Progenitor cell of endocrine pancreas (in vitro differentiated cells): ENCODE results near the gene SPINT2. TPM values are rescaled to one million over a fixed set of nuclear protein-coding genes. Genes with fewer than 3 reads are reported as not detected.

Experiments used
- DNase-seq: peaks from one replicate; pipeline ENCODE4 v3.0.0; 2021; ENCODE audit warnings: low spot score; ENCODE audit not compliant: unreplicated experiment
- H3K27ac Mint-ChIP-seq: 2 replicates; pipeline ENCODE4 v1.8.0; 2021; ENCODE audit warnings: mild to moderate bottlenecking, moderate library complexity, mixed read lengths
- H3K27me3 Mint-ChIP-seq: 2 replicates; pipeline ENCODE4 v1.8.0; 2021; ENCODE audit warnings: mixed read lengths
- H3K36me3 Mint-ChIP-seq: 2 replicates; pipeline ENCODE4 v1.8.0; 2022; ENCODE audit warnings: mixed read lengths; ENCODE audit not compliant: insufficient read depth
- H3K4me1 Mint-ChIP-seq: 2 replicates; pipeline ENCODE4 v1.8.0; 2021; ENCODE audit warnings: low read depth, mixed read lengths
- H3K4me3 Mint-ChIP-seq: 2 replicates; pipeline ENCODE4 v1.8.0; 2021; ENCODE audit warnings: low read depth, mild to moderate bottlenecking, moderate library complexity, mixed read lengths
- H3K9me3 Mint-ChIP-seq: 2 replicates; pipeline ENCODE4 v1.8.0; 2021; ENCODE audit warnings: low read depth, mixed read lengths
- total RNA-seq: library from RNA; stranded (reverse); gene quantifications from 2 replicates; pipeline ENCODE4 v1.2.1, GENCODE V29; 2021
- TF ChIP-seq, protein P1 (sequence below): fragments of 200-600 bp; sonication (generic); IDR thresholded peaks from one replicate; pipeline ENCODE4 v1.5.0; 2021; ENCODE audit warnings: antibody characterized with exemption, mild to moderate bottlenecking; ENCODE audit not compliant: unreplicated experiment

SPINT2 gene
- total RNA-seq, 1 donor from 2014 or later = 519 TPM

DNA sequence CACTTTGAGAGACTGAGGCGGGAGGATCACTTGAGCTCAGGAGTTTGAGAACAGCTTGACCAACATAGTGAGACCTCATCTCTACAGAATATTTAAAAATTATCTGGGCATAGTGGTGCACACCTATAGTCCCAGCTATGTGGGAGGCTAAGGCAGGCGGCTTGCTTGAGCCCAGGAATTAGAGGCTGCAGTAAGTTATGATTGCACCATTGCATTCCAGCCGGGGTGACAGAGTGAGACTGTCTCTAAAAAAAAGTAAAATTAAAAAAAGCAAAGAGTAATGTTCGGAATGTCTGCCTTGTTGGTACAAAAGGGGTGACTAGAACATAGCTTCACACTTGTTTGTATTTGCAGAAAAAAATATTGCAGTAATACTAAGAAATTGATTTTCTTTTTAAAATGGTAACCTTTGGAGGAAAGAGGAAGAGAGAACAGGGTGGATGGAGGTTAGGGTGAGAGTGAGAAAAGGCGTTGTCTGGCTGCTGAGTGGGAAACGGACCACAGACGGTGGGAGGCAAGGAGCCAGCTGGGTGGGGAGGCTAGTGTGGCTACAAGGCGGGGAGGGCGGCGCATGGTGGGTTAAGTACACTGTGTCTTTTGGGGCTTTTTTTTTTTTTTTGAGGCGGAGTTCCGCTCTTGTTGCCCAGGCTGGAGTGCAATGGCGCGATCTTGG is 18.4 kb upstream of the SPINT2 start:
- H3K27me3 Mint-ChIP-seq = peaks cover 3% of the 10 kb centered on the region
- no peak for DNase-seq
- TF ChIP-seq, protein P1, sequence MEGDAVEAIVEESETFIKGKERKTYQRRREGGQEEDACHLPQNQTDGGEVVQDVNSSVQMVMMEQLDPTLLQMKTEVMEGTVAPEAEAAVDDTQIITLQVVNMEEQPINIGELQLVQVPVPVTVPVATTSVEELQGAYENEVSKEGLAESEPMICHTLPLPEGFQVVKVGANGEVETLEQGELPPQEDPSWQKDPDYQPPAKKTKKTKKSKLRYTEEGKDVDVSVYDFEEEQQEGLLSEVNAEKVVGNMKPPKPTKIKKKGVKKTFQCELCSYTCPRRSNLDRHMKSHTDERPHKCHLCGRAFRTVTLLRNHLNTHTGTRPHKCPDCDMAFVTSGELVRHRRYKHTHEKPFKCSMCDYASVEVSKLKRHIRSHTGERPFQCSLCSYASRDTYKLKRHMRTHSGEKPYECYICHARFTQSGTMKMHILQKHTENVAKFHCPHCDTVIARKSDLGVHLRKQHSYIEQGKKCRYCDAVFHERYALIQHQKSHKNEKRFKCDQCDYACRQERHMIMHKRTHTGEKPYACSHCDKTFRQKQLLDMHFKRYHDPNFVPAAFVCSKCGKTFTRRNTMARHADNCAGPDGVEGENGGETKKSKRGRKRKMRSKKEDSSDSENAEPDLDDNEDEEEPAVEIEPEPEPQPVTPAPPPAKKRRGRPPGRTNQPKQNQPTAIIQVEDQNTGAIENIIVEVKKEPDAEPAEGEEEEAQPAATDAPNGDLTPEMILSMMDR = no peak
- H3K4me3 Mint-ChIP-seq = no peak overlapping the region
- H3K9me3 Mint-ChIP-seq = no peaks in the 10 kb centered on the region
- peak overlapping the region; percentile 66 for H3K27ac Mint-ChIP-seq
- peaks cover 19% of the 10 kb centered on the region for H3K4me1 Mint-ChIP-seq
- H3K36me3 Mint-ChIP-seq = no peaks in the 10 kb centered on the region

DNA sequence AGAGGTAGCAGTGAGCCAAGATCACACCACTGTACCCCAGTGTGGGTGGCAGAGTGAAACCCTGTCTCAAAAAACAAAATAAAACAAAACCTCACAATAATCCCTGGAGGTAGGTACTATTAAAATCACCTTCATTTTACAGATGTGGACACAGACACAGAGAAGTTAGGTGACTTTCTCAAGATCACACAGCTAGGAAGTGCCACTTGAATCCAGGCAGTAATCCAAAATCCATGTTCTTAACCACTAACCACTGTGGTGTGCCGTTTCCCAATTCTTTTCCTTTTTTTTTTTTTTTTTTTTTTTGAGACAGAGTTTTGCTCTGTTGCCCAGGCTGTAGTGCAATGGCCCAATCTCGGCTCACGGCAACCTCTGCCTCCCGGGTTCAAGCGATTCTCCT is 17.2 kb upstream of the SPINT2 start:
- no peak overlapping the region for H3K4me3 Mint-ChIP-seq
- no peak overlapping the region for H3K27ac Mint-ChIP-seq
- peaks cover 30% of the 10 kb centered on the region for H3K4me1 Mint-ChIP-seq
- peaks cover 3% of the 10 kb centered on the region for H3K27me3 Mint-ChIP-seq
- no peak for DNase-seq
- H3K36me3 Mint-ChIP-seq = no peaks in the 10 kb centered on the region
- TF ChIP-seq, protein P1 = no peak
- no peaks in the 10 kb centered on the region for H3K9me3 Mint-ChIP-seq

DNA sequence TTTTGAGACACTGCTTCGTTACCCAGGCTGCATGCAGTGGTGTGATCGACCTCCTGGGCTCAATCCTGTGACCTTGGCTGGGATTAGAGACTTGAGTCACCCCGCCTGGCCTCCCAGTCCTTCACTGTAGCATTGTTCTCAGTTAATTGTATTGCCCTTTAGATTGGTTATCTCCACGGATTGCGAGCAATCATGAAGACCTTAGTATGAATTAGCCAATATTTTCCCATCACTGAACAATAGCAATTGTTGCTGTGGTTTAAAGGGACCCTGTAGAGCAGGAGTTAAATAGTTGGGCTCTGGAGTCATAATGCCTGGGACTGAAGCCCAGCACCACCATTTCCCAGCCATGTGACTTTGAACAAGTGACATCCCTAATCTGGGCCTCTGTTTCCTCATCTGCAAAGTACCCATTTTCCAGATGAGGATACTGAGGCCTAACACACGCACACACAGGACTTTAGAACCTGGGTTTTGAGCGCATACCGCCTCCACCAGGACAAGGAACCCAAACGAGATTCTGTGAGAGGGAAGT is 16.6 kb upstream of the SPINT2 start:
- H3K4me1 Mint-ChIP-seq = peaks cover 36% of the 10 kb centered on the region
- peak overlapping the region; percentile 45 for H3K27ac Mint-ChIP-seq
- H3K27me3 Mint-ChIP-seq = peaks cover 3% of the 10 kb centered on the region
- DNase-seq = no peak
- TF ChIP-seq, protein P1 = no peak
- no peaks in the 10 kb centered on the region for H3K9me3 Mint-ChIP-seq
- H3K36me3 Mint-ChIP-seq = no peaks in the 10 kb centered on the region
- no peak overlapping the region for H3K4me3 Mint-ChIP-seq

DNA sequence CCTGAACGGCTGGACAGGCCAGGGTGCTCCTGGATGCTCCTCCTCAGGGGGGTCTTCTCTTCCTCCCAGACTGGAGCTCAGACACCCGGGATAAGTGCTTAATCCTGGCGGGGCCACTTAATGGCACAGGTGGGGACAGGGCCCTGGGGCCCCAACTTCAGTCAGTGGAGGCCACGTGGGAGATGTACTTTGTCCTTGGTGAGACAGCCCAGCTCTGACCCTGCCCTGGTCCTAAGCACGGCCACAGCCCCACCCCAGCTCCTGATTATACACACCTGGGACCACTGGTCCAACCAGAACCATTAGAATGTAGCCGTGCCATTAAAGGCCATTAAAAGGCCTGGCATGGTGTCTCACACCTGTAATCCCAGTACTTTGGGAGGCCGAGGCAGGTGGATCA is 16.0 kb upstream of the SPINT2 start:
- H3K27me3 Mint-ChIP-seq = peaks cover 3% of the 10 kb centered on the region
- peaks cover 37% of the 10 kb centered on the region for H3K4me1 Mint-ChIP-seq
- H3K9me3 Mint-ChIP-seq = no peaks in the 10 kb centered on the region
- DNase-seq = no peak
- H3K4me3 Mint-ChIP-seq = no peak overlapping the region
- TF ChIP-seq, protein P1 = no peak
- no peak overlapping the region for H3K27ac Mint-ChIP-seq
- H3K36me3 Mint-ChIP-seq = no peaks in the 10 kb centered on the region

DNA sequence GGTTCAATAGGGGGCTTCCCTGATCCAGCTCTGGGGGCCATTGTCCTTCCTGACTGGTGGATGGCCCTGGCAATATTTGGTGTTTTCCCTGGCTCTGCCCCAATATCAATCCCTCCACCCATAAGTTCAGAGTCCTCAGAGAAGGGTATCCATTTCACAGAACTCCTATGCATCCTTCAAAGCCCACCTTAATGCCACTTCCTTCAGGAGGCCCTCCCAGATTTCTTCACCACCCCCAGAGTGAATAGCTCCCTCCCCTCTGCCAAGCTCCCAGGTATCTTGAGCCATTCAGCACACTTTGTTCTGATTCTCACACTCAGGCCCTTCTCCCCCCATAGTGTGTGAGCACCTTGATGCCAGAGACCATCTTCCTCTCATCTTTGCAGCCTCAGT is 13.9 kb upstream of the SPINT2 start:
- Mint-ChIP-seq H3K4me3 (no peak overlapping the region), H3K4me1 (peaks cover 42% of the 10 kb centered on the region), H3K9me3 (no peaks in the 10 kb centered on the region), H3K27ac (peak overlapping the region; percentile 93), H3K36me3 (peaks cover 2% of the 10 kb centered on the region), H3K27me3 (no peaks in the 10 kb centered on the region)
- no peak for DNase-seq
- TF ChIP-seq, protein P1 = no peak
